Neural cell (in vitro differentiated cells): Measurements from ENCODE around the gene EYS.

Experiments used
- CTCF ChIP-seq: fragments of 450-650 bp; IDR thresholded peaks from 2 replicates; pipeline ENCODE4 v1.5.1; 2014; ENCODE audit warnings: antibody characterized with exemption, mild to moderate bottlenecking, moderate library complexity; ENCODE audit not compliant: poor library complexity, severe bottlenecking
- POLR2AphosphoS5 ChIP-seq: IDR thresholded peaks from 2 replicates; pipeline ENCODE4 v1.6.1; 2012
- REST ChIP-seq: IDR thresholded peaks from 2 replicates; pipeline ENCODE4 v1.6.1; 2012; ENCODE audit warnings: borderline replicate concordance

GRCh38 chr6:64665137-64665536 lies 1041.9 kb downstream of the EYS start:
- no peak for TF ChIP-seq CTCF
- no peak for TF ChIP-seq POLR2AphosphoS5
- TF ChIP-seq REST, result no peak
